Measurements from ENCODE around the gene SIGLEC6. TPM values are rescaled to one million over a fixed set of nuclear protein-coding genes. Genes with fewer than 3 reads are reported as not detected.

Gene SIGLEC6
- total and polyA plus RNA-seq, 7 donors: 0.55 to 2.1 (median 0.82) TPM; not detected in 2

- Histone ChIP-seq H3K4me1 (no peaks in the 10 kb centered on the region), H3K27ac (no peak overlapping the region), H3K27me3 (peaks cover 0 to 29% (median 0%) of the 10 kb centered on the region in 3 donors), H3K4me3 (no peak overlapping the region), H3K36me3 (no peaks in the 10 kb centered on the region), H3K9me3 (no peaks in the 10 kb centered on the region)
- intact Hi-C loops (cut with DNase I): no loop called here
- no peak for DNase-seq
- WGBS, 2 donors: 34 to 40% methylated on average over 7 of the region's 7 CpGs
- TF ChIP-seq EP300 (IDR thresholded peaks at IDR 0.05): no peak
- no peak for TF ChIP-seq POLR2AphosphoS5 (IDR thresholded peaks at IDR 0.05)
- TF ChIP-seq, protein P1, sequence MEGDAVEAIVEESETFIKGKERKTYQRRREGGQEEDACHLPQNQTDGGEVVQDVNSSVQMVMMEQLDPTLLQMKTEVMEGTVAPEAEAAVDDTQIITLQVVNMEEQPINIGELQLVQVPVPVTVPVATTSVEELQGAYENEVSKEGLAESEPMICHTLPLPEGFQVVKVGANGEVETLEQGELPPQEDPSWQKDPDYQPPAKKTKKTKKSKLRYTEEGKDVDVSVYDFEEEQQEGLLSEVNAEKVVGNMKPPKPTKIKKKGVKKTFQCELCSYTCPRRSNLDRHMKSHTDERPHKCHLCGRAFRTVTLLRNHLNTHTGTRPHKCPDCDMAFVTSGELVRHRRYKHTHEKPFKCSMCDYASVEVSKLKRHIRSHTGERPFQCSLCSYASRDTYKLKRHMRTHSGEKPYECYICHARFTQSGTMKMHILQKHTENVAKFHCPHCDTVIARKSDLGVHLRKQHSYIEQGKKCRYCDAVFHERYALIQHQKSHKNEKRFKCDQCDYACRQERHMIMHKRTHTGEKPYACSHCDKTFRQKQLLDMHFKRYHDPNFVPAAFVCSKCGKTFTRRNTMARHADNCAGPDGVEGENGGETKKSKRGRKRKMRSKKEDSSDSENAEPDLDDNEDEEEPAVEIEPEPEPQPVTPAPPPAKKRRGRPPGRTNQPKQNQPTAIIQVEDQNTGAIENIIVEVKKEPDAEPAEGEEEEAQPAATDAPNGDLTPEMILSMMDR (IDR thresholded peaks at IDR 0.05): no peak
- TF ChIP-seq POLR2A (IDR thresholded peaks at IDR 0.05): no peak
Measured at GRCh38 chr19:51547397-51548212, 16.1 kb upstream of the SIGLEC6 start.

GRCh38 chr19:51546650-51547396 lies 15.4 kb upstream of the SIGLEC6 start:
- 28 to 45% methylated on average over 10 of the region's 10 CpGs for WGBS, 2 donors
- no peak overlapping the region for H3K4me3 ChIP-seq
- no peak overlapping the region for H3K27ac ChIP-seq
- H3K9me3 ChIP-seq: no peaks in the 10 kb centered on the region
- H3K27me3 ChIP-seq: peaks cover 0 to 21% (median 0%) of the 10 kb centered on the region in 3 donors
- TF ChIP-seq POLR2A (IDR thresholded peaks at IDR 0.05) (no peak), EP300 (IDR thresholded peaks at IDR 0.05) (no peak), POLR2AphosphoS5 (IDR thresholded peaks at IDR 0.05) (no peak)
- TF ChIP-seq, protein P1 (IDR thresholded peaks at IDR 0.05): no peak
- no peak for DNase-seq
- H3K4me1 ChIP-seq: no peaks in the 10 kb centered on the region
- intact Hi-C loops (cut with DNase I): no loop called here
- no peaks in the 10 kb centered on the region for H3K36me3 ChIP-seq

DNA sequence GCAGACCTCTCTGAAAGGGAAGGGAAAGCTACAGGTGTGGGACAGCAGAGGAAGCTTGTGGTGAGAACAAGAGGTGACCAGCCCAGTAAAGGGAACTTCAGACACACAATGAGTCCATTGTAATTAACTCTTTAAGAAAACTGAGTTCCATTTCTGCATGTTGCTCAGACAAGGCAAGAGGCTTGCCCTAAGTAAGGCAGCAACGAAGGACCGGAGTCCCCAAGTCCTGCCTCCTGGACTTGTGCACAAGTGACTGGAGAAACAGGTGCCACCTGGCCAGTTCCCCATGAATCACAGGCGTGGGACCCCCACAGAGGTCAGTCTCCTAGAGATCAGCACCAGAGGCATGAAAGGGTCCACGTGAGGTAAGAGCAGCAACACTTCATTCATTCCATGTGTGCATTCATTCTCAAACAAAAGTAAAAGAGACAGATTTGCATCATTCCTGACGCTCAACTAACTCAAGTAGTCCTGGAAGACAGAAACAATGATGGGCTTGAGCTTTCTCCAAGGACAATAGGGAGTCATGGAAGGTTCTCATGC lies 14.7 kb upstream of the SIGLEC6 start:
- 63 to 66% methylated on average over 5 of the region's 5 CpGs for WGBS, 2 donors
- Histone ChIP-seq H3K4me3 (no peak overlapping the region), H3K4me1 (no peaks in the 10 kb centered on the region), H3K27me3 (peaks cover 0 to 17% (median 0%) of the 10 kb centered on the region in 3 donors), H3K36me3 (no peaks in the 10 kb centered on the region), H3K9me3 (no peaks in the 10 kb centered on the region), H3K27ac (no peak overlapping the region)
- DNase-seq: no peak
- TF ChIP-seq EP300 (IDR thresholded peaks at IDR 0.05) (no peak), POLR2AphosphoS5 (IDR thresholded peaks at IDR 0.05) (no peak), POLR2A (IDR thresholded peaks at IDR 0.05) (no peak)
- TF ChIP-seq, protein P1 (IDR thresholded peaks at IDR 0.05): no peak
- intact Hi-C loops (cut with DNase I): no loop called here

DNA sequence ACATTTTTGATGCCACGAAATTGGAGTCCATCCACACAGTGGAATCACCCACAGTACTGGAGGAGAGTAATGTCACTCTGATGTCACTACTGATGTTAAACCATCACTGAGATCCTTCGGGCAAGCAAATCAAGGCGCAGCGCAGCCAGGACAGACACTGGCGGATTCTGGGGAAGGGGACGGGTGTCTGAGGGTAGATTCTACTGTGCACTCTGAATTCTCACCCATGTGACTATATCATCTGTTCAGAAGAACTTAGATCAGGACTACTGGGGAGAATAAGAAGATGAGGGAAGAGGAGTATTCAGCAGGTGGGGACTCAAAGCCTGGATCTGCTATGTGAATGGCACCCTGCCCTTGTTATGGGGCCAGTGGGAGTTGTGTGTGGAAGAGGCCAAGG lies 12.6 kb upstream of the SIGLEC6 start:
- Histone ChIP-seq H3K27me3 (peaks cover 0 to 11% (median 0%) of the 10 kb centered on the region in 3 donors), H3K4me3 (no peak overlapping the region), H3K9me3 (no peaks in the 10 kb centered on the region), H3K4me1 (no peaks in the 10 kb centered on the region), H3K27ac (no peak overlapping the region), H3K36me3 (no peaks in the 10 kb centered on the region)
- DNase-seq: no peak
- intact Hi-C loops (cut with DNase I): no loop called here
- no peak for TF ChIP-seq EP300 (IDR thresholded peaks at IDR 0.05)
- TF ChIP-seq, protein P1 (IDR thresholded peaks at IDR 0.05): no peak
- WGBS, 2 donors: 78 to 85% methylated on average over 6 of the region's 6 CpGs
